Measurements from ENCODE around the gene IL31.

Gene IL31

DNA sequence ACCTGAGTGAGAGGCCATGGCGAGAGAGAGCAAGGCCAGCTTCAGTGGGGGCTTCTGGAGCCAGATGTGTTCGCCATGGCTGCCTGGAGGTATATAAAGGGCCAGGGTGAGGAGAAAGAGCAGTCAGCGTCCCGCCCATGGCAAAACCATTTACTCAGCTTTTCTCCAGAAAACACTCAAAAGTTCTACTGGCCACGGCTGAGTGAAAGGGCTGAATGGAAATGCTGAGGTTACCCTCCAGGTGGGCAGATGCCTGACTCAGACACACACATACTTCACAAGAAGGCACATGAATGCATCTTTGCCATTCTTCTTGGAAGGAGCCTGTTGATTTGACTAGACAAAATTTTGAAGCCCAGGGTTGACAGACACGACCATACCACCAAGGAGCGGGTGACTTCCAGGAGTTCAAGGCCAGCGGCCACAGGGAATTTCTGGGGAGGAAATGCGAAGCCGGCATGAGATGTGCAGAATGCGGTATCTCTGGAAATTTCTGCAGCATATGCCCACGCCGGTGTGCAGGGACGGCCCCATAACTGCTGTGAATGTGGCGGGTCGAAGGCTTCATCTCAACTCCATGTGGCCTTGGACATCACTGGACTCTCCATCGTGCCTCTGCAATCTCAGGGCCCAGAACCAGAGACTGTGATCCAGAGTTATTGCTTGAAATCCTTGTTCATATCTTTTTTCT lies at the start of gene IL31:
IL31 (minus strand) TSS at position 67 of the 691 bp plus-strand sequence; CDS start at position 18, 49 bp downstream.
- DNase-seq (ENCODE audit: extremely low spot score): no peak
- ChIA-PET POLR2A (no interaction called here), CTCF (no interaction called here)
- TF ChIP-seq CTCF (IDR thresholded peaks at IDR 0.05; ENCODE audit: control extremely low read depth, extremely low read depth, low read depth, missing control alignments): no peak

DNA sequence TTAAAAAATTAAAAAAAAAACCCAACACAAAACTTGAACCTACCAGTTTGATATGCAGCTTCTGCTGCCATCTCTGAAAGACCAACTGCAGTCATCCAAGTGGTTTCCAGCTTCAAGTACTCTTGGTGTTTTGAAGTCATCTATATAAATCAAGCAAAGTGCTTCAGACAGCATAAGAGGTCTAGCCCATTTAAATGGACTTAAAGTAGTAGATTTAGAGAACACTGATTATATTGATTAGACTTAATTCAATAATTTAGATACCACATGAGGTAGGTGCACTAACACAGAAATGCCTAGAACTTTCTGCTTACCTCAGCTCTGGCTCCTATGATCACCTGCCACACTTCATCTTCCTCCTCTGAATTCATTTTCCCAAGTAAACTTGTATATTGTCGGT lies 42.4 kb upstream of the IL31 start:
- ChIA-PET CTCF (interaction anchor here (0.7 kb wide), 2 partner anchors 12 to 14 kb away, joined by 3 read pairs; no protein-coding TSS in a partner anchor), POLR2A (no interaction called here)
- no peak for DNase-seq (ENCODE audit: extremely low spot score)
- TF ChIP-seq CTCF (IDR thresholded peaks at IDR 0.05; ENCODE audit: control extremely low read depth, extremely low read depth, low read depth, missing control alignments): no peak

DNA sequence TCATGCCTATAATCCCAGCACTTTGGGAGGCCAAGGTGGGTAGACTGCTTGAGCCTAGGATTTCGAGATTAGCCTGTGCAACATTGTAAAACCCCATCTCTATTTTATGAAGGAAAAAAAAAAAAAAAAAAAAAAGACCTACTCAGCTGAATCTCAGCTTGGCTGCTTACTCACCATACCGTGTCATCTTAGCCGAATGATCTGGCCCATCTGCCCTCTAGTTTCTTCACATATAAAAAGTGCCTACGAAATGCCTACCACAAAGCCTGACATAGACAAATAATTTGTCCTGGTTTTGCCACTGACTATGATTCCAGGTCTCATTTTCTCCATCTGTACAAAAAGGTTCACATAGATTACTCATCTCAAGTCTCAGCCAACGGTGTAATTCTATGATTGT lies 41.8 kb upstream of the IL31 start:
- no peak for DNase-seq (ENCODE audit: extremely low spot score)
- CTCF ChIA-PET: interaction anchor here (0.7 to 2.5 kb wide), 3 partner anchors 8 to 15 kb away, joined by 3 to 8 read pairs (median 3); no protein-coding TSS in a partner anchor
- POLR2A ChIA-PET: interaction anchor here (0.5 to 0.7 kb wide), 2 partner anchors 28 to 562 kb away, joined by 3 to 7 read pairs; no protein-coding TSS in a partner anchor
- no peak for TF ChIP-seq CTCF (IDR thresholded peaks at IDR 0.05; ENCODE audit: control extremely low read depth, extremely low read depth, low read depth, missing control alignments)

DNA sequence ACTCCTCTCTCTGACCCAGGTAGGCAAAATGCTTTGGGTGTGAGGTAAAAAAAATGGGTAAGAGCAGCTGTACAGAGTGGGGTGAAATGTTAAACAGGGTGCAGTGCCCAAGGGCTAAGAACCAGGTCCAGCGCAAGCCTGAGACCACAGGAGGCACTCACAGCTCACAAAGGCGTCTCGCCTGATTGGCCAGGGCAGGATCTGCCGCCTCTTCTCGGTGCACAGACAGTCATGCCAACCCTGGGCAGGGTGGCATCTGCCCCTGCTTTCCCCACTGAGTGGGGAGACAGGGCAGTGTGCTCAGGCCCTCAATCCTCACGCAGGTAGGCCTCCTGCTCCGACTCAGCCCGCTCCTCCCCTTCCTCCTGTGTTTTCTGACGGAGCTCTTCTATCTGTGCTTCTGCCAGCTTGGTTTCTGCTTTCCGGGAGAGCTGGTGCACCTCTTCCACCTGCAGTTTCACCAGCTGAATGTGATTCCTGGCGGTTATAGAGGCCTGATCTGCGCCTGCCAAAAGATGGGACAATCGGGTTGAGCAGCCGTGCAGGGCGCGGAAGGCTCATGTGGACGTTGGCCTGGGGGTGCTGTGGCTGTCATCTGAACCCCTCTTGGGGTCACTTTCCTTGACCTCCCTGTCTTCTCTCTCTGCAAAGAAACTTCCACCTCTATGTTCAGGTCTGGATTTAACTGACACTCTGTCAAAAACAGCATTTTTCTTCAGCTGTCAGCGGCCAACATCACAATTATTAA lies 34.2 kb upstream of the IL31 start:
- ChIA-PET CTCF (no interaction called here), POLR2A (no interaction called here)
- no peak for DNase-seq (ENCODE audit: extremely low spot score)
- no peak for TF ChIP-seq CTCF (IDR thresholded peaks at IDR 0.05; ENCODE audit: control extremely low read depth, extremely low read depth, low read depth, missing control alignments)

DNA sequence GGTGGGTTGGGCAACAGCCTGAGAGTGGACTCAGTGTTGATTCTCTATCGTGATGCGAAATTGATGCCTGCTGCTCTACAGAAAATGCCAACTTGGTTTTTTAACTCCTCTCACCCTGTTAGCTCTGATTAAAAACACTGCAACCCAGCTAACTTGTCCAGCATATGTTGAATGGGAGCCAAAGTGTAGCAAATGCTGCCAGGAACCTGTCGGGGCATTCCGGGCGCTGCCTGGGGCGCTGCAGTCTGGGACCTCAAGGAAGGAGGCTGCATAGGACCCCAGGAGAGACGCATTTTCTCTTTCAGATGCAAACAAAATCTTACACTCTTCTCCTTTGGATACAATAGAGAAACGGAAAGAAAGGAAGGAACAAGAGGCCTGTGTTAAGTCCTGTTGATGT lies 33.4 kb upstream of the IL31 start:
- TF ChIP-seq CTCF (IDR thresholded peaks at IDR 0.05; ENCODE audit: control extremely low read depth, extremely low read depth, low read depth, missing control alignments): no peak
- CTCF ChIA-PET: interaction anchor here (1.3 kb wide), 1 partner anchor 17 kb away, joined by 5 read pairs; no protein-coding TSS in a partner anchor
- POLR2A ChIA-PET: no interaction called here
- no peak for DNase-seq (ENCODE audit: extremely low spot score)

DNA sequence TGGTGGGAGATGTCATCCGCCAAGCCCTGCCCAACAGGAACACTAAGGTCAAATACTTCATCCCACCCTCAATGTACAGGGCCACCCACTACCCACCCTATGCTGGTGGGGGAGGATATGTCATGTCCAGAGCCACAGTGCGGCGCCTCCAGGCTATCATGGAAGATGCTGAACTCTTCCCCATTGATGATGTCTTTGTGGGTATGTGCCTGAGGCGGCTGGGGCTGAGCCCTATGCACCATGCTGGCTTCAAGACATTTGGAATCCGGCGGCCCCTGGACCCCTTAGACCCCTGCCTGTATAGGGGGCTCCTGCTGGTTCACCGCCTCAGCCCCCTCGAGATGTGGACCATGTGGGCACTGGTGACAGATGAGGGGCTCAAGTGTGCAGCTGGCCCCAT lies 33.0 kb upstream of the IL31 start:
- CTCF ChIA-PET: interaction anchor here (1.3 kb wide), 1 partner anchor 16 kb away, joined by 5 read pairs; no protein-coding TSS in a partner anchor
- no peak for TF ChIP-seq CTCF (IDR thresholded peaks at IDR 0.05; ENCODE audit: control extremely low read depth, extremely low read depth, low read depth, missing control alignments)
- POLR2A ChIA-PET: no interaction called here
- DNase-seq (ENCODE audit: extremely low spot score): no peak
